ENCODE data around the gene SGSM1.
A peak's percentile ranks its signal among the peaks of the same experiment; 100 is the strongest.
"Not testable (repeated sequence)": the region's sequence is repeated elsewhere in the genome, so short reads cannot be mapped to it uniquely, and the experiment has no call there.

Gene SGSM1

GRCh38 chr22:24894220-24894975 is 88.4 kb downstream of the SGSM1 start:
- DNase-seq (ENCODE audit: low spot score), result peak; percentile 23

DNA sequence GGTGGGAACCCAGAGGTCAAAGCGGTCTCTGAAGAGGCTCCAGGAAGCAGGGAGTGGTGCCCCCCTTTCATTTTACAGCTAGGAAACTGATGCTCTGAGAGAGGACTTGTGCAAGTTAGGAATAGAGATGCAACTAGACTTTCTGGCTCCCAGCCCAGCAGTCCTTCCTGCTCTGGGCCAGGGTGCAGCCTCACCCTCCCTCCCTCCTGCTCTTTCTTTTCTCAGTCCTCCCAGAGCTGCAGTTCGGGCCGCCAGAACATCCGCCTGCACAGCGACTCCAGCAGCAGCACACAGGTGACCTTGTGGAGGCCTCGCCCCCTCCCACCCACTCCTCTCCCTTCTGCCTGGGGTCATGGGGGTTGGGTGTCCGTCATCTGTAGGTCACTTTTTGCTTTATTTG is 89.0 kb downstream of the SGSM1 start:
- no peak for DNase-seq (ENCODE audit: low spot score)

DNA sequence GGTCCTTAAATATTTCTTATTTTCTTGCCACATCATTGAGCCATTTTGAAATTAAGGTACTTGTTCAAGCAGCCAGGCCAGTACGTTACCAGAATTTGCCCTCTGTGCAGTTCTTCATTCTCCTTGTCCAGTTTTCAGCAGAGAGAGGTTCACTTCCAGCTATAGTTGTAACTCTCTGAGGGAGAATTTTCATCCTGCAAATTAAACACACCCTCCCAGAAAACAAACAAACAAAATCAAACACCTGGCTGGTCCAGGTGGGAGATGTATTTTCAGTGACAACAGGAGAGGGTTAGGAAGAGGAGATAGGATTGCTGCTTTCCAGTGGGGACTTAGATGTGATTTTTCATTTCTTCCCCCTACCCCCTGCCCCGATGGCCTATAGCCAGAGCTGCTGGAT is 95.4 kb downstream of the SGSM1 start:
- DNase-seq (ENCODE audit: low spot score), result no peak

DNA sequence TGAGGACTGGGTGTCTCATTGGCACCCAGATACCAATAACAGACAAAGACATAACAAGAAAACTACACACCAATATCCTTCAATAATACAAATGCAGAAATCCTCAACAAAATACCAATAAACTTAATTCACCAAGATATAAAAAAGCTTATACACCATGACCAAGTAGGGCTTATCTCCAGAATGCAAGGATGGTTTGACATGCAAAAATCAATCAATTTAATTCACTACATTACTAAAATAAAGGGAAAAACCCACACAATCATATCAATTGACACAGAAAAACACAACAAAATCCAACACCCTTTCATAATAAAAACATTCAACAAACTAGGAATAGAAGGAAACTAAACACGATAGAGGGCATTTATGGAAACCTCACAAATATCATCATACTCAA is 99.9 kb downstream of the SGSM1 start:
- no peak for DNase-seq (ENCODE audit: low spot score)

- not testable (repeated sequence) for DNase-seq (ENCODE audit: low spot score)
Observed at GRCh38 chr22:24907101-24907500, 101.1 kb downstream of the SGSM1 start.

DNA sequence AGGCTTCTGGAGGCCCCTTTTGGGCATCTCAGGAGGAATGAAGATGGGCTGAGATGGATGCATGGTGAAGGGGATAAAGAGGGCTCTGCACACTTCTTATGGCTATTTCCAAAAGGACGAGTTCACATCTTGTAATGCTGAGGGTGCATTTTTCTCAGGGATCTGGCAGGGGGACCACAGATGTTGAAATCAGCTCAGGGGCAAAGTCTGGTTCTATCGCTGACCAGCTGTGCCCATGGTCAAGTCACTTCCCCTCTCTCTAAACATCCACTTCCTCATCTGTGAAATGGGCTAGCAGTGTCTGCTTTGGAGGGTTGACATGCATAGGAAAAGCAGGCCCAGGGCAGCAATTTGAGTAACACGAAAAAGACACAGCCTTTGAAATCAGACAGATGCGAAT is 114.0 kb downstream of the SGSM1 start:
- no peak for DNase-seq (ENCODE audit: low spot score)

DNA sequence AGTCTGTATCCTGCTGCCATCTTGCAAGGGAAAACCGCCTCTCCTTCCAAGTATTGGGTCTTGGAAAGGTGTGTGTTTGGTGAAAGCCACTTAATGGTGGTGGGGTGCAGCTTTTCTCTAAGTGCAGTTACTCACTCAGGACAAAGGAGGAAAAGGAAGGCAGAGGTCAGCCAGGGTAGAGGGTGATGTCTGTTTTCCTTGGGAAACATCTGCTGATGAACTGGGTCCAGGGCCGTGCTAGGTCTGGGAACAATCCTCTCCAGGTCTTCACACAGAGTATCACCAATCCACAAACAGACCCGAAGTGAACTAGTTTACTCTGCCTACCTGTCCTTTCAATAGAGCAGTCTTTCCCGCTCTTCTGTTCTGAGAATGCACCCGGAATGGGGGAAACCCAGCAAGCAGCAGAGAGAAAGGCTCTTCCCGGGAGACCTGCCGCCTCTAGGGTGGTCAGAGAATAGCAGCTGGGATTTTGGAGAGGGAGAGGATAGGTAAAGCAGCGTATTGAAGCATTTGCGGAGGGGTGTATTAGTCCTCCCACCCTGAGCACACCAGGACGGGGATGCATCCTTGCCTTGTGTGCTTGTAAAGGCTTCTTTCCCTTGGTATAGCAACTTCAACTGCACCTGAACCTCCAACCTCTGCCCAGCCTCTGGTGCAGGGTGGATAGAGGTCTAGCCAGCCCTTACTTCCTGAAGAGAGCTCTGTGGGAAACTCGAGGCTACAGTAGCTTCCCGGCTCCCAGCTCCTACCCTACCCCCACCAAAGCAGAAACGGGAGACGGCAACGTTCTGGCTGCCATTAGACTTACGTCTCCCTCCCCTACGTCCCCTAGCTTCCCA is 119.8 kb downstream of the SGSM1 start:
- no peak for DNase-seq (ENCODE audit: low spot score)

DNA sequence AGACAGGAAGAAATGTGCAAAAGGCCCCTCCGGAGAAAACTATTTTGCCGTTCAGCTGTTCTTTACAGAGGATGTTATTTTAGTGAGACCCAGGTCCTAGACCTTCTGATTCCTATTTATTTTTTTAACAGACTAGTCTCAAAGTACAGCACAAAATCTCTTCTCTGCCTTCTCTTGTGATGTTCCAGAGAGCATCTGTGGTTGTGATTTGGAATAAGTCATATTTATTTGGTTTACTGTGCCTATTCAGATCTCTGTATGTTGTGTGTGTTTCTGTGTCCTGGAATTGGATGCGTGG is 120.4 kb downstream of the SGSM1 start:
- no peak for DNase-seq (ENCODE audit: low spot score)

GRCh38 chr22:24926849-24927579 is 121.0 kb downstream of the SGSM1 start:
- no peak for DNase-seq (ENCODE audit: low spot score)

GRCh38 chr22:24928322-24928721 is 122.3 kb downstream of the SGSM1 start:
- DNase-seq (ENCODE audit: low spot score), result no peak

- no peak for DNase-seq (ENCODE audit: low spot score)
Observed at GRCh38 chr22:24930678-24931077, 124.7 kb downstream of the SGSM1 start.

GRCh38 chr22:24935771-24936483 is 129.9 kb downstream of the SGSM1 start:
- no peak for DNase-seq (ENCODE audit: low spot score)

GRCh38 chr22:24937114-24937513 is 131.1 kb downstream of the SGSM1 start:
- no peak for DNase-seq (ENCODE audit: low spot score)

GRCh38 chr22:24938741-24939341 is 132.8 kb downstream of the SGSM1 start:
- peak; percentile 66 for DNase-seq (ENCODE audit: low spot score)

GRCh38 chr22:24942301-24942700 is 136.3 kb downstream of the SGSM1 start:
- no peak for DNase-seq (ENCODE audit: low spot score)

GRCh38 chr22:24944217-24944937 is 138.4 kb downstream of the SGSM1 start:
- no peak for DNase-seq (ENCODE audit: low spot score)

GRCh38 chr22:24945430-24945829 is 139.4 kb downstream of the SGSM1 start:
- no peak for DNase-seq (ENCODE audit: low spot score)

- DNase-seq (ENCODE audit: low spot score), result no peak
Observed at GRCh38 chr22:24947383-24947782, 141.4 kb downstream of the SGSM1 start.

DNA sequence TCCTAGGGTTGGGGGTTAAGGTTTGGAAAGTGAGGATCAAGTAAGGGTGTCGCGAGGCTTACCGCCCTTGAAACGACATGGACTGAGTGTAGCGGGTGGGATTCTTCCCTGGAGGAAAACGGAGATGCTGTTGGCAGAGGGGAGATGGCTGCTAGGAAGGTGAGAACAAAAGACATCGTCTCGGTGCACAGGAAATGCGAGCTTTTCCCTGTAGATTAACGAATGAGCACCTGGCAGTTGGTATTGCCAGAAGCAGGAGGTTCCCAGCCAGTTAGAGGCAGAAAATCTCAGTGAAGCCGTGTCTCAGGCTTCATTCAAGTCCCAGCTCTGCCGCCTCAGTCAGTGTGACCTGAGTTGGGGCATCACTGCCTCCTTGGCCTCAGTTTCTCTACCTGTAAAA is 141.9 kb downstream of the SGSM1 start:
- no peak for DNase-seq (ENCODE audit: low spot score)

GRCh38 chr22:24948356-24949202 is 142.6 kb downstream of the SGSM1 start:
- no peak for DNase-seq (ENCODE audit: low spot score)

Measured in cerebellar cortex (tissue), 1 donor.